Left lung (tissue), 14 donors: ENCODE results near the gene BTBD17. TPM values are rescaled to one million over a fixed set of nuclear protein-coding genes. Genes with fewer than 3 reads are reported as not detected.

Experiments
- ATAC-seq: fragments of 200-7000 bp; cut with Tn5 transposase; one replicate; pipeline ENCODE4 v1.9.1; 2020; ENCODE audit warnings: moderate library complexity
- DNase-seq, 4 donors: peaks; one replicate each; pipeline ENCODE4 v3.0.0-alpha.2; 2013 to 2020
- H3K27ac ChIP-seq, 2 donors: fragments of 200-600 bp; sonication (generic) in 1 of 2; one replicate each; pipeline versions ENCODE4 v1.5.0 to v1.8.0; 2020 to 2021
- H3K27me3 ChIP-seq, 2 donors: fragments of 200-600 bp; sonication (generic) in 1 of 2; one replicate each; pipeline versions ENCODE4 v1.5.0 to v1.8.0; 2020 to 2021
- H3K36me3 ChIP-seq, 2 donors: fragments of 200-600 bp; sonication (generic) in 1 of 2; one replicate each; pipeline versions ENCODE4 v1.5.0 to v1.8.0; 2020 to 2021
- H3K4me1 ChIP-seq, 2 donors: fragments of 200-600 bp; one replicate each; pipeline ENCODE4 v1.8.0; 2021
- H3K4me3 ChIP-seq, 2 donors: fragments of 200-600 bp; sonication (generic) in 1 of 2; one replicate each; pipeline versions ENCODE4 v1.5.0 to v1.8.0; 2020 to 2021; ENCODE audit warnings: mild to moderate bottlenecking in 1 of 2
- H3K9me3 ChIP-seq, 2 donors: fragments of 200-600 bp; sonication (generic) in 1 of 2; one replicate each; pipeline versions ENCODE4 v1.5.0 to v1.8.0; 2020 to 2021
- CTCF ChIP-seq, 2 donors: fragments of 200-600 bp; sonication (generic) in 1 of 2; IDR thresholded peaks; one replicate each; pipeline versions ENCODE4 v1.5.0 to v1.8.0; 2021; ENCODE audit warnings: antibody characterized with exemption in 2 of 2
- intact Hi-C, 2 donors: fragments of 100-400 bp; cut with DNase I; formaldehyde crosslinking; loops; one replicate each; pipeline versions ENCODE4 v1.11.2 to v1.14.2; 2022
- long read RNA-seq, 12 donors: library from polyadenylated mRNA in 2 of 12; unstranded in 2 of 12; transcript quantifications; one replicate each; pipeline ENCODE4 v2.0.0 and lab custom pipeline, GENCODE V29; 2019 to 2026
- polyA plus RNA-seq, 6 donors: library from polyadenylated mRNA; unstranded; fragments of 120-200 nt; gene quantifications; one replicate each; pipeline ENCODE4 v1.2.1, GENCODE V29; 2013; ENCODE audit not compliant: insufficient read length in 6 of 6
- total RNA-seq, 2 donors: library from RNA; stranded (reverse); fragmentation: NEBNext Ultra II Directional; extraction: Animal tissue kit (Norgen Biotek cat#: 25700); gene quantifications; one replicate each; pipeline ENCODE4 v1.2.1, GENCODE V29; 2021
- donor health status: DM: no; HTN: yes; CAD: no.
- donor health status: DM: no; HTN: no; CAD: no.

Gene BTBD17
- total RNA-seq (not detected), polyA plus RNA-seq (1 to 10 TPM in 4 of 6 donors, under 1 TPM in 2; 0.60 to 1.2 (median 1.0) TPM)
- long read RNA-seq, donor 1, partial matches to known transcripts: 0 of 2 reads
- long read RNA-seq, donor 1, other reads (novel, unspliced or antisense): 0 of 2 reads
- long read RNA-seq, donor 2, partial matches to known transcripts: 0 of 1 reads
- long read RNA-seq, donor 2, other reads (novel, unspliced or antisense): 0 of 1 reads
- long read RNA-seq, donor 3, partial matches to known transcripts: 0 of 1 reads
- long read RNA-seq, donor 3, other reads (novel, unspliced or antisense): 0 of 1 reads
- long read RNA-seq, donor 4: 0 reads
- long read RNA-seq, donor 5: 0 reads
- long read RNA-seq, donor 6, partial matches to known transcripts: 0 of 1 reads
- long read RNA-seq, donor 6, other reads (novel, unspliced or antisense): 0 of 1 reads
- long read RNA-seq, donor 7, partial matches to known transcripts: 0 of 1 reads
- long read RNA-seq, donor 7, other reads (novel, unspliced or antisense): 0 of 1 reads
- long read RNA-seq, donor 8: 0 reads
- long read RNA-seq, donor 9: 0 reads
- long read RNA-seq, donor 10: 0 reads
- long read RNA-seq, donor 11: 0 reads
- long read RNA-seq, donor 12: 0 reads

- peaks cover 43 to 68% of the 10 kb centered on the region in 2 donors for H3K27me3 ChIP-seq
- H3K4me3 ChIP-seq: no peak within 1 kb of the TSS
- no peaks in the 10 kb centered on the region for H3K36me3 ChIP-seq
- H3K9me3 ChIP-seq: no peaks in the 10 kb centered on the region
- intact Hi-C loops: no loop called here
- DNase-seq: no peak
- peak; percentile 47 to 64 for TF ChIP-seq CTCF (IDR thresholded peaks at IDR 0.05)
- H3K4me1 ChIP-seq: peaks cover 0 to 9% of the 10 kb centered on the region in 2 donors
- ATAC-seq: peak; percentile 89
- H3K27ac ChIP-seq: no peak within 1 kb of the TSS
These were observed at the start of gene BTBD17 for GRCh38 chr17:74361230-74362068. Gene BTBD17 (minus strand): TSS chr17:74361868. CDS start chr17:74361819, 49 bp downstream.

- H3K36me3 ChIP-seq: no peaks in the 10 kb centered on the region
- peaks cover 0 to 5% of the 10 kb centered on the region in 2 donors for H3K4me1 ChIP-seq
- intact Hi-C loops: no loop called here
- TF ChIP-seq CTCF (IDR thresholded peaks at IDR 0.05): no peak
- no peak overlapping the region for H3K4me3 ChIP-seq
- H3K9me3 ChIP-seq: no peaks in the 10 kb centered on the region
- no peak overlapping the region for H3K27ac ChIP-seq
- DNase-seq: no peak
- peaks cover 0 to under 1% of the 10 kb centered on the region in 2 donors for H3K27me3 ChIP-seq
- no peak for ATAC-seq
These were observed 48.4 kb upstream of the BTBD17 start for GRCh38 chr17:74410001-74410443.

GRCh38 chr17:74408815-74409214 lies 47.1 kb upstream of the BTBD17 start:
- Histone ChIP-seq H3K27ac (peak overlapping the region in 1 of 2 donors; percentile 33), H3K27me3 (peaks cover 0 to 9% of the 10 kb centered on the region in 2 donors), H3K4me1 (peaks cover 0 to 5% of the 10 kb centered on the region in 2 donors), H3K4me3 (no peak overlapping the region), H3K36me3 (no peaks in the 10 kb centered on the region), H3K9me3 (no peaks in the 10 kb centered on the region)
- ATAC-seq (peak; percentile 83), DNase-seq (peak in 1 of 4 donors; percentile 48)
- intact Hi-C loops: no loop called here
- no peak for TF ChIP-seq CTCF (IDR thresholded peaks at IDR 0.05)

GRCh38 chr17:74408262-74408661 lies 46.6 kb upstream of the BTBD17 start:
- no peaks in the 10 kb centered on the region for H3K9me3 ChIP-seq
- ATAC-seq (peak; percentile 92), DNase-seq (peak in 2 of 4 donors; percentile 9 to 63)
- H3K4me1 ChIP-seq: peaks cover 0 to 5% of the 10 kb centered on the region in 2 donors
- H3K27ac ChIP-seq: no peak overlapping the region
- no peak for TF ChIP-seq CTCF (IDR thresholded peaks at IDR 0.05)
- no peaks in the 10 kb centered on the region for H3K36me3 ChIP-seq
- H3K4me3 ChIP-seq: no peak overlapping the region
- intact Hi-C loops: no loop called here
- peaks cover 0 to 9% of the 10 kb centered on the region in 2 donors for H3K27me3 ChIP-seq
